RWPE1 (cell line): ENCODE measurements around the gene RGS3.

Source experiments
- CTCF ChIA-PET: fragments of 350-600 bp; sonication (Branson Sonifier 250); formaldehyde crosslinking; extraction: SDS; loops from one replicate; lab custom pipeline; 2021; lab: Yijun Ruan, JAX
- POLR2A ChIA-PET: fragments of 400-600 bp; formaldehyde crosslinking; extraction: SDS; loops from one replicate; lab custom pipeline; 2020; ENCODE audit warnings: antibody characterized with exemption; ENCODE audit not compliant: low non-redundant PET; lab: Yijun Ruan, JAX
- DNase-seq: peaks from one replicate; pipeline ENCODE4 v3.0.0; 2012; ENCODE audit warnings: low spot score
- H3K27ac ChIP-seq: fragments of 450-650 bp; 2 replicates; pipeline ENCODE4 v1.5.1; 2017
- CTCF ChIP-seq: fragments of 450-650 bp; conservative IDR thresholded peaks from 2 replicates; pipeline ENCODE4 v1.5.1; 2017; ENCODE audit warnings: low read depth, mild to moderate bottlenecking

The RGS3 gene

GRCh38 chr9:113499153-113499875, 35.8 kb downstream of the RGS3 start:
- no peak for DNase-seq
- H3K27ac ChIP-seq: no peak overlapping the region
- TF ChIP-seq CTCF: no peak
- CTCF ChIA-PET: interaction anchor here (0.5 to 0.6 kb wide), 2 partner anchors 156 to 479 kb away, joined by 3 to 4 read pairs; no protein-coding TSS in a partner anchor
- POLR2A ChIA-PET: no interaction called here

- no peak for TF ChIP-seq CTCF
- ChIA-PET POLR2A (no interaction called here), CTCF (interaction anchor here (0.5 to 0.6 kb wide), 2 partner anchors 155 to 479 kb away, joined by 3 to 4 read pairs; no protein-coding TSS in a partner anchor)
- no peak for DNase-seq
- H3K27ac ChIP-seq: no peak overlapping the region
Observed at GRCh38 chr9:113499876-113500497, 36.5 kb downstream of the RGS3 start.

DNA sequence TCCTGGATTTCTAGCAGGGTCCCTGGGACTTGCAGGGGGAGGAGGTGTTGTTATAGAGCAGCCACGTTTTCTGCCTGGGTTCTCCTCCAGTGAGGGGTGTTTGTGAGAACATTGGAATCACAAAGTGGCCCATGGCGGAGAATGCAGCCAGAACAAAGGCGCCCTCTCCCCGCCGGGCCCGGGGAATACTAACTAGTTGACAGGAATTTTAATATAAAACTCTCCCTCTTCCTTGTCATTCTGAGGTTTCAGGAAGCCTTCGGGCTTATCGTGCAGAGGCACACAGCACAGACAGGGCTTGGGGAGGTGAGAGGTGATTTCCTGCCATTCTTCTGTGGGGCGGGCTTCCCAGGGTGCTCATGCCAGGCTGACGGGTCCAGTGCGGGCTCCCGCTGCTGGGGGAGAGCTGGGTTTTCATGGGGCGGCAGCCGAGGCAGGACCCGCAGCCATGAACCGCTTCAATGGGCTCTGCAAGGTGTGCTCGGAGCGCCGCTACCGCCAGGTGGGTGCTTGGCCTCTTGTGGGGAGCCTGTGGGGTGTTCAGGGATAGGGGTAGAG, 37.7 kb downstream of the RGS3 start:
- POLR2A ChIA-PET: no interaction called here
- no peak for DNase-seq
- CTCF ChIA-PET: no interaction called here
- H3K27ac ChIP-seq: no peak overlapping the region
- no peak for TF ChIP-seq CTCF

DNA sequence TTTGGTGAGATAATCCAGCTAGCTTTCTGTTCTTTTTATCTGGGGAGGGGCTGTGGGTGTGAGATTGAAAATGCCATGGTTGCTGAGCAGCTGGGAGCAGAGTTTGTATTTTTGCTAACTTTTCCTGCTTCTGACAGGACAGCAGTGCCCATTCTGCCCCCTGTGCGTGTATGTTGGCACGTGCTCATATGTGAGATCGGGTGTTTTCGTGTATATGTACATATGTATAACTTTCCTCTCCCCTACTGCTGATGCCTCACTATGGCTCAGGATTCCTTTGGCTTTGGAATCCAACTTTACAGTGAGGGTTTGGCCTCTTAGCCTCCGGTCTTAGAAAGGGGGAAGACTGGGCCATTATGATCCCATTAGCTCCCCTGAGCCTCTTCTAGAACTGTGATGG, 38.3 kb downstream of the RGS3 start:
- CTCF ChIA-PET: interaction anchor here (0.5 to 0.6 kb wide), 2 partner anchors 13 to 120 kb away, joined by 3 to 4 read pairs; no protein-coding TSS in a partner anchor
- no peak overlapping the region for H3K27ac ChIP-seq
- no peak for DNase-seq
- POLR2A ChIA-PET: no interaction called here
- no peak for TF ChIP-seq CTCF

- ChIA-PET CTCF (interaction anchor here (0.5 to 0.6 kb wide), 4 partner anchors 13 to 379 kb away, joined by 3 to 4 read pairs (median 3); no protein-coding TSS in a partner anchor), POLR2A (no interaction called here)
- H3K27ac ChIP-seq: no peak overlapping the region
- no peak for TF ChIP-seq CTCF
- DNase-seq: no peak
Observed at GRCh38 chr9:113502427-113503034, 39.0 kb downstream of the RGS3 start.

- CTCF ChIA-PET: interaction anchor here (0.6 kb wide), 2 partner anchors 77 to 379 kb away, joined by 3 read pairs; no protein-coding TSS in a partner anchor
- POLR2A ChIA-PET: interaction anchor here (0.7 kb wide), 1 partner anchor 10 kb away, joined by 3 read pairs; no protein-coding TSS in a partner anchor
- TF ChIP-seq CTCF: no peak
Observed at GRCh38 chr9:113503131-113503541, 39.6 kb downstream of the RGS3 start.

More at GRCh38 chr9:113503131-113503541, 39.6 kb downstream of the RGS3 start:
- DNase-seq: no peak
- H3K27ac ChIP-seq: no peak overlapping the region
